ENCODE data around the gene TRAPPC3L. TPM values are rescaled to one million over a fixed set of nuclear protein-coding genes. Genes with fewer than 3 reads are reported as not detected.

TRAPPC3L gene
- total and polyA plus RNA-seq, 9 of the 15 experiments (the other 6 are each of a cell fraction or from before 2014, with no cell fraction given) = not detected

DNA sequence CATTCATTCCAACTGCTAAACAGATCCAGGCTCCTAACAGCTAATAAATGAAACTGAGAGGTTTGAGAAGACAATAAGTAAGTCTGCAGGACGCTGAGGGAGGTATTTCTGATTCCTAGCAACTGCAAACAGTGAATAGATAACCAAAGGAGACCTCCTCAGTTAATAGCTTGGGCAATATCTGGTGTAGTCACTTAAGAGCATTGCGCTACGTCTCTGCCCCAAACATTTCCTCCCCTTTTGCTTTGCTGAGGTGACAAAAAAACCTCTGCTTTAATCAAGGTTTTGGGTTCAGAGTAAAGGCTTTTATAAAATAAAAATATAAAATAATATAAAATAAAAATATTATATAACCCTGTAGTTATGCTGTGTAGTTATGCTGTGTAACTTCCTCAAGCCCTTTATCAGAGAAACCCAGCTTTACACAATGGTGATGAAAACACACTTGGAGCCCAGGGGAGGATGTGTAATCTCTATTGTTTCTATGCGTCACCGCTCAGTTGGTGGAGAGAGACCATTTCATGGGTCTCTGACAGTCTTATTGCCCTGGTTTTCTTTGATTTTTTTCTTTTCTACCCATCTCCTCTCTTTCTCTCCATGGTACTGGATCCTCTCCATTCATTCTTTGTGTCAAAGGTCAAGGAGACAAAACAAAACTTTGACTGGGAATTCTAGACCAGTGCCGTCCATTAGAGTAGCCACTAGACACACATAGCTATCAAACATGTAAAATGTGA is 53.0 kb downstream of the TRAPPC3L start (continued):
- TF ChIP-seq STAT5A (IDR thresholded peaks at IDR 0.05; ENCODE audit: borderline replicate concordance, low read length) (peak; percentile 61; the same call in 1 of the 2 replicates), ZNF184 (CRISPR knock-in tag; IDR thresholded peaks at IDR 0.05) (no peak), FOXM1 (IDR thresholded peaks at IDR 0.05; ENCODE audit: low read depth) (peak; percentile 60), FOXM1 (CRISPR knock-in tag; IDR thresholded peaks at IDR 0.05; ENCODE audit: low read depth) (no peak), ZNF696 (CRISPR knock-in tag; conservative IDR thresholded peaks at IDR 0.05) (no peak), PTRF (tag; IDR thresholded peaks at IDR 0.05) (no peak), JUND (IDR thresholded peaks at IDR 0.05; ENCODE audit: borderline replicate concordance, low read depth, low read length) (peak; percentile 93), JUND (tag; IDR thresholded peaks at IDR 0.05; ENCODE audit: borderline replicate concordance, low read depth, low read length) (peak; percentile 91), DLX4 (CRISPR knock-in tag; IDR thresholded peaks at IDR 0.05) (no peak), DPF2 (IDR thresholded peaks at IDR 0.05) (peak; percentile 96), TCF3 (CRISPR knock-in tag; IDR thresholded peaks at IDR 0.05) (peak; percentile 80), ASH1L (IDR thresholded peaks at IDR 0.05; ENCODE audit: borderline replicate concordance, low read depth, partially characterized antibody) (no peak), BHLHE40 (IDR thresholded peaks at IDR 0.05; ENCODE audit: low read length) (peak; percentile 69), NR2F6 (CRISPR knock-in tag; IDR thresholded peaks at IDR 0.05) (no peak), ZNF586 (CRISPR knock-in tag; conservative IDR thresholded peaks at IDR 0.05) (no peak), HDAC1 (IDR thresholded peaks at IDR 0.05) (peak in 1 of 2 experiments; percentile 41; a peak in 1 of 4 replicates), ARHGAP35 (IDR thresholded peaks at IDR 0.05; ENCODE audit: partially characterized antibody) (no peak), MAFK (IDR thresholded peaks at IDR 0.05; ENCODE audit: low read length) (peak; percentile 34; the same call in 1 of the 2 replicates), ZNF445 (CRISPR knock-in tag; IDR thresholded peaks at IDR 0.05; ENCODE audit: low read depth) (no peak), CBFA2T2 (conservative IDR thresholded peaks at IDR 0.05) (peak; percentile 64), ZNF175 (CRISPR knock-in tag; IDR thresholded peaks at IDR 0.05; ENCODE audit: low read depth) (peak; percentile 70), HDAC8 (tag; IDR thresholded peaks at IDR 0.05) (no peak), FOSL1 (tag; conservative IDR thresholded peaks at IDR 0.05) (peak; percentile 93), YY1 (IDR thresholded peaks at IDR 0.05; ENCODE audit: borderline replicate concordance in 1 of 3, control insufficient read depth in 1 of 3, extremely low read depth in 1 of 3, insufficient read depth in 3 of 3, insufficient read length in 1 of 3, insufficient replicate concordance in 2 of 3, low read depth in 1 of 3, low read length in 2 of 3) (peak in 1 of 3 experiments; percentile 22), MYNN (IDR thresholded peaks at IDR 0.05) (peak; percentile 41; the same call in 1 of the 2 replicates), MYNN (CRISPR knock-in tag; IDR thresholded peaks at IDR 0.05) (no peak), TRIM24 (IDR thresholded peaks at IDR 0.05) (peak; percentile 69 to 83; a peak in 3 of 4 replicates), GATAD2B (IDR thresholded peaks at IDR 0.05; ENCODE audit: borderline replicate concordance) (no peak), CCNT2 (IDR thresholded peaks at IDR 0.05; ENCODE audit: borderline replicate concordance, extremely low read depth, insufficient read length, low read depth, low read length) (peak; percentile 65)
